Liver (tissue), 9 donors: ENCODE measurements around the gene NGFR. TPM values are rescaled to one million over a fixed set of nuclear protein-coding genes. Genes with fewer than 3 reads are reported as not detected.

Source experiments
- DNase-seq: peaks from one replicate; pipeline ENCODE4 v3.0.0-alpha.2; 2017; ENCODE audit warnings: low spot score
- H3K27ac ChIP-seq, 2 donors: one replicate each; pipeline ENCODE4 v1.7.0; 2013; ENCODE audit warnings: inconsistent platforms in 2 of 2, low read length in 2 of 2, control low read depth in 1 of 2, low read depth in 1 of 2, mild to moderate bottlenecking in 1 of 2
- H3K27me3 ChIP-seq, 4 donors: one replicate each; pipeline versions ENCODE4 v1.6.1 to v1.7.0; 2013; ENCODE audit warnings: low read length in 3 of 4, inconsistent platforms in 1 of 4, mild to moderate bottlenecking in 1 of 4, moderate library complexity in 1 of 4; ENCODE audit not compliant: control insufficient read depth in 4 of 4, insufficient read depth in 4 of 4
- H3K36me3 ChIP-seq, 4 donors: one replicate each; pipeline versions ENCODE4 v1.6.1 to v1.7.0; 2013; ENCODE audit warnings: low read length in 3 of 4, mild to moderate bottlenecking in 3 of 4, low read depth in 1 of 4, moderate library complexity in 1 of 4; ENCODE audit not compliant: control insufficient read depth in 4 of 4, insufficient read depth in 3 of 4
- H3K4me1 ChIP-seq, 4 donors: one replicate each; pipeline versions ENCODE4 v1.6.1 to v1.7.0; 2013; ENCODE audit warnings: low read length in 3 of 4, mild to moderate bottlenecking in 3 of 4, moderate library complexity in 1 of 4; ENCODE audit not compliant: control insufficient read depth in 4 of 4, insufficient read depth in 4 of 4
- H3K4me3 ChIP-seq, 3 donors: one replicate each; pipeline versions ENCODE4 v1.6.1 to v1.7.0; 2013; ENCODE audit warnings: low read length in 3 of 3, control low read depth in 1 of 3, low read depth in 1 of 3, mild to moderate bottlenecking in 1 of 3
- H3K9ac ChIP-seq, 2 donors: one replicate each; pipeline ENCODE4 v1.7.0; 2013; ENCODE audit warnings: low read length in 2 of 2, mild to moderate bottlenecking in 2 of 2, moderate library complexity in 2 of 2, control low read depth in 1 of 2, low read depth in 1 of 2
- H3K9me3 ChIP-seq, 4 donors: one replicate each; pipeline versions ENCODE4 v1.6.1 to v1.7.0; 2013; ENCODE audit warnings: low read length in 3 of 4; ENCODE audit not compliant: control insufficient read depth in 4 of 4
- ATF3 ChIP-seq: IDR thresholded peaks from 2 replicates; pipeline ENCODE4 v1.6.1; 2016; ENCODE audit warnings: antibody characterized with exemption
- FOXA1 ChIP-seq: IDR thresholded peaks from 2 replicates; pipeline ENCODE4 v1.6.1; 2016; ENCODE audit warnings: antibody characterized with exemption
- HNF4A ChIP-seq, 2 donors: conservative IDR thresholded peaks; 2 replicates each; pipeline ENCODE4 v1.6.1; 2016; ENCODE audit warnings: antibody characterized with exemption in 2 of 2, mild to moderate bottlenecking in 2 of 2
- HNF4G ChIP-seq: IDR thresholded peaks from 2 replicates; pipeline ENCODE4 v1.6.1; 2016; ENCODE audit warnings: antibody characterized with exemption
- JUND ChIP-seq, 2 donors: IDR thresholded peaks; 2 replicates each; pipeline ENCODE4 v1.6.1; 2016; ENCODE audit warnings: antibody characterized with exemption in 2 of 2
- NR2F2 ChIP-seq: IDR thresholded peaks from 2 replicates; pipeline ENCODE4 v1.6.1; 2016; ENCODE audit warnings: antibody characterized with exemption
- RAD21 ChIP-seq, 2 donors: IDR thresholded peaks; 2 replicates each; pipeline ENCODE4 v1.6.1; 2016; ENCODE audit warnings: antibody characterized with exemption in 2 of 2, mild to moderate bottlenecking in 2 of 2
- REST ChIP-seq: IDR thresholded peaks from 2 replicates; pipeline ENCODE4 v1.6.1; 2016; ENCODE audit warnings: antibody characterized with exemption, mild to moderate bottlenecking
- RXRA ChIP-seq, 2 donors: IDR thresholded peaks; 2 replicates each; pipeline ENCODE4 v1.6.1; 2017 to 2018; ENCODE audit warnings: antibody characterized with exemption in 2 of 2, mild to moderate bottlenecking in 1 of 2
- SP1 ChIP-seq: IDR thresholded peaks from 2 replicates; pipeline ENCODE4 v1.6.1; 2018; ENCODE audit warnings: antibody characterized with exemption, mild to moderate bottlenecking
- TAF1 ChIP-seq: conservative IDR thresholded peaks from 2 replicates; pipeline ENCODE4 v1.6.1; 2016; ENCODE audit warnings: antibody characterized with exemption, mild to moderate bottlenecking
- YY1 ChIP-seq: IDR thresholded peaks from 2 replicates; pipeline ENCODE4 v1.6.1; 2016; ENCODE audit warnings: antibody characterized with exemption, mild to moderate bottlenecking
- WGBS: extraction: QIAGEN DNeasy Blood & Tissue Kit; methylation state at CpG from one replicate; pipeline ENCODE4 v1.1.7; 2013; 5-methylcytosine and 5-hydroxymethylcytosine counted together
- polyA plus RNA-seq, 2 donors: library from polyadenylated mRNA; stranded (reverse) in 1 of 2; unstranded in 1 of 2; fragments of 200-250 nt in 1 of 2; fragments of >200 nt in 1 of 2; fragmentation: Nextera tagmentation in 1 of 2; extraction: Ambion mirVana in 1 of 2; gene quantifications; one replicate each; pipeline versions ENCODE4 v1.2.1 to v1.2.3, GENCODE V29; 2013 to 2015
- total RNA-seq, 2 donors: library from RNA; depleted of rRNA; stranded (reverse); fragments of >200 nt; gene quantifications; one replicate each; pipeline ENCODE4 v1.2.3, GENCODE V29; 2014
- TF ChIP-seq, protein P1 (sequence below): IDR thresholded peaks from 2 replicates; pipeline ENCODE4 v1.6.1; 2016; ENCODE audit warnings: antibody characterized with exemption
- donor health status: healthy.
- donor health status: healthy.
- donor health status: healthy.
- donor health status: healthy.
- donor health status: healthy.

The NGFR gene
- total and polyA plus RNA-seq, 4 donors: 6.9 to 11.0 (median 10.5) TPM

DNA sequence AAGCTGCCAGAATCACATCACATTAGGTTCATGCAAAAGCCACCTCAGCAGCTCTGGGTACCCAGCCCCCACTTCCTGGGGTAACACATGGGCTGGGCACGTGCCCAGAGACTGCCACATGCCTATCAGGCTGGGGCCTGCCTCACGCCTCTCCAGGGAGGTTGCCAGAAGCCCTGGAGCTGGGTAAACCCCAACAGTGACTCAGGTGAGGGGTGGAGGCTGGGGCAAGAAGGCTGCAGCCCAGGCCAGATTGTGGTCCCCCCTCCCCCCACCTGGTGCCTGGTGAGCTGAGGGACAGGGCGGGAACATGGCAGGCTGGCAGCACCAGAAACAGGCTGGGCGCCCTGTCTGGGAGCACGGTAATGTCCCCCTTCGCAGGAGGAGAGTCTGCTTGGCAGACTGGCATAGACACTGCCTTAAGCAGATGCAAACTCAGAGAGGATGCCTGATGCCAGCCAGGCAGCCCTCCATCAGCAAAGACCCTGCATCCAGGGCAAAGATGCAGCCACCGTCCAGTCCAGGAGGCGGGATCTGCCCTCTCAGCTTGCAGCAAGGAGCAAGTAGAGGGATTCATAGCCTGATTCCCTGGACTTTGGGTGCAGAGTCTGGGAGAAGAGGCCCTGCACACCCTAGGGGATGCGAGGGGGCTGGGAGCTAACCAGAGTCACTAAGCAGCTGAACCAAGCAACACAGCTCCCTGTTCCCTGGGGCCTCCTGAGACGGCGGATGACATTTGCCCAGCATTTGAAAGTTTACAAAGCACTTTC, 28.8 kb downstream of the NGFR start:
- Histone ChIP-seq H3K9me3 (no peaks in the 10 kb centered on the region), H3K4me1 (peaks cover 0 to 3% (median 0%) of the 10 kb centered on the region in 4 donors), H3K27ac (no peak overlapping the region), H3K36me3 (no peaks in the 10 kb centered on the region), H3K9ac (no peak overlapping the region), H3K27me3 (no peaks in the 10 kb centered on the region), H3K4me3 (no peak overlapping the region)
- DNase-seq: no peak
- WGBS: 84% methylated on average over 11 of the region's 11 CpGs
- no peak for TF ChIP-seq SP1
- TF ChIP-seq, protein P1, sequence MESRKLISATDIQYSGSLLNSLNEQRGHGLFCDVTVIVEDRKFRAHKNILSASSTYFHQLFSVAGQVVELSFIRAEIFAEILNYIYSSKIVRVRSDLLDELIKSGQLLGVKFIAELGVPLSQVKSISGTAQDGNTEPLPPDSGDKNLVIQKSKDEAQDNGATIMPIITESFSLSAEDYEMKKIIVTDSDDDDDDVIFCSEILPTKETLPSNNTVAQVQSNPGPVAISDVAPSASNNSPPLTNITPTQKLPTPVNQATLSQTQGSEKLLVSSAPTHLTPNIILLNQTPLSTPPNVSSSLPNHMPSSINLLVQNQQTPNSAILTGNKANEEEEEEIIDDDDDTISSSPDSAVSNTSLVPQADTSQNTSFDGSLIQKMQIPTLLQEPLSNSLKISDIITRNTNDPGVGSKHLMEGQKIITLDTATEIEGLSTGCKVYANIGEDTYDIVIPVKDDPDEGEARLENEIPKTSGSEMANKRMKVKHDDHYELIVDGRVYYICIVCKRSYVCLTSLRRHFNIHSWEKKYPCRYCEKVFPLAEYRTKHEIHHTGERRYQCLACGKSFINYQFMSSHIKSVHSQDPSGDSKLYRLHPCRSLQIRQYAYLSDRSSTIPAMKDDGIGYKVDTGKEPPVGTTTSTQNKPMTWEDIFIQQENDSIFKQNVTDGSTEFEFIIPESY: no peak

- no peak overlapping the region for H3K27ac ChIP-seq
- no peaks in the 10 kb centered on the region for H3K9me3 ChIP-seq
- no peak overlapping the region for H3K9ac ChIP-seq
- no peaks in the 10 kb centered on the region for H3K27me3 ChIP-seq
- H3K36me3 ChIP-seq: no peaks in the 10 kb centered on the region
- DNase-seq: no peak
- 88% methylated on average over 17 of the region's 17 CpGs for WGBS
- no peak for TF ChIP-seq HNF4A (conservative IDR thresholded peaks at IDR 0.05)
- TF ChIP-seq FOXA1: no peak
- TF ChIP-seq RAD21 (IDR thresholded peaks at IDR 0.05): no peak
- no peak for TF ChIP-seq YY1
- TF ChIP-seq HNF4G: no peak
- no peak for TF ChIP-seq RXRA (IDR thresholded peaks at IDR 0.05)
- no peak for TF ChIP-seq JUND (IDR thresholded peaks at IDR 0.05)
- TF ChIP-seq, protein P1: no peak
- TF ChIP-seq ATF3: no peak
- TF ChIP-seq REST: no peak
- no peak for TF ChIP-seq TAF1
- TF ChIP-seq NR2F2: no peak
- H3K4me1 ChIP-seq: peaks cover 0 to 3% (median 0%) of the 10 kb centered on the region in 4 donors
- H3K4me3 ChIP-seq: no peak overlapping the region
These were observed 29.6 kb downstream of the NGFR start for GRCh38 chr17:49524473-49525359.
